HepG2 (cell line): ENCODE measurements around the gene LILRB4. TPM values are rescaled to one million over a fixed set of nuclear protein-coding genes. Genes with fewer than 3 reads are reported as not detected.

ENCODE experiments used
- HOXA9 ChIP-seq: sonication (generic); formaldehyde crosslinking; IDR thresholded peaks from 2 replicates; pipeline ENCODE4 v1.8.1; 2022; ENCODE audit warnings: missing genetic modification reagents, mild to moderate bottlenecking, moderate library complexity, borderline replicate concordance
- NCOA5 ChIP-seq: sonication (generic); formaldehyde crosslinking; IDR thresholded peaks from 2 replicates; pipeline ENCODE4 v1.4.0; 2020; ENCODE audit warnings: missing genetic modification reagents
- NFIC ChIP-seq: IDR thresholded peaks from 2 replicates; pipeline ENCODE4 v1.6.1; 2012; ENCODE audit warnings: mild to moderate bottlenecking, low read length, inconsistent platforms
- NFKB2 ChIP-seq: sonication (generic); formaldehyde crosslinking; IDR thresholded peaks from 2 replicates; pipeline ENCODE4 v1.4.0; 2020; ENCODE audit warnings: missing genetic modification reagents, borderline replicate concordance
- NR2C2 ChIP-seq: sonication (generic); formaldehyde crosslinking; IDR thresholded peaks from 2 replicates; pipeline ENCODE4 v1.4.0; 2020; ENCODE audit warnings: missing genetic modification reagents, mild to moderate bottlenecking, moderate library complexity, borderline replicate concordance
- RNF2 ChIP-seq: fragments of 450-650 bp; conservative IDR thresholded peaks from 2 replicates; pipeline ENCODE4 v1.6.1; 2016; ENCODE audit warnings: low read depth
- SPEN ChIP-seq: sonication (generic); formaldehyde crosslinking; IDR thresholded peaks from 2 replicates; pipeline ENCODE4 v1.5.1; 2020; ENCODE audit warnings: low read depth, mild to moderate bottlenecking, missing genetic modification reagents
- TBX3 ChIP-seq: fragments of 450-650 bp; IDR thresholded peaks from 2 replicates; pipeline ENCODE4 v1.6.1; 2017; ENCODE audit warnings: antibody characterized with exemption, mild to moderate bottlenecking, inconsistent platforms, borderline replicate concordance
- THAP11 ChIP-seq: IDR thresholded peaks from 2 replicates; pipeline ENCODE4 v1.6.1; 2016; ENCODE audit warnings: missing biosample characterization, missing genetic modification reagents
- ZFP1 ChIP-seq: IDR thresholded peaks from 2 replicates; pipeline ENCODE4 v1.6.1; 2016
- ZKSCAN8 ChIP-seq: IDR thresholded peaks from 2 replicates; pipeline ENCODE4 v1.6.1; 2016; ENCODE audit warnings: borderline replicate concordance, missing genetic modification reagents, missing compliant biosample characterization
- ZNF10 ChIP-seq: sonication (generic); formaldehyde crosslinking; IDR thresholded peaks from 2 replicates; pipeline ENCODE4 v1.4.0; 2020; ENCODE audit warnings: mild to moderate bottlenecking, low read depth, missing genetic modification reagents, borderline replicate concordance
- ZNF333 ChIP-seq: sonication (generic); formaldehyde crosslinking; IDR thresholded peaks from 2 replicates; pipeline ENCODE4 v1.4.0; 2020; ENCODE audit warnings: mild to moderate bottlenecking, missing genetic modification reagents, borderline replicate concordance
- ZNF546 ChIP-seq: sonication (generic); formaldehyde crosslinking; conservative IDR thresholded peaks from 2 replicates; pipeline ENCODE4 v1.8.1; 2023; ENCODE audit warnings: mild to moderate bottlenecking, missing genetic modification reagents
- ZSCAN30 ChIP-seq: sonication (generic); formaldehyde crosslinking; IDR thresholded peaks from 2 replicates; pipeline ENCODE4 v1.5.0; 2020; ENCODE audit warnings: mild to moderate bottlenecking, missing genetic modification reagents
- ZXDC ChIP-seq: sonication (generic); formaldehyde crosslinking; IDR thresholded peaks from 2 replicates; pipeline ENCODE4 v1.5.0; 2020; ENCODE audit warnings: mild to moderate bottlenecking, missing genetic modification reagents
- polyA plus RNA-seq, 8 experiments: library from polyadenylated mRNA; depleted of rRNA in 3 of 8; stranded (reverse) in 7 of 8; unstranded in 1 of 8; fragments of >200 nt; fragmentation: Illumina TruSeq in 4 of 8; extraction: Trizol in 4 of 8; gene quantifications; 2 replicates each; pipeline versions ENCODE4 v1.2.1 to v1.2.3, GENCODE V29; 2011 to 2016; ENCODE audit warnings: low read depth in 4 of 8, missing spikeins in 1 of 8, mixed read lengths in 1 of 8; ENCODE audit not compliant: insufficient read depth in 1 of 8
- total RNA-seq, 5 experiments: library from RNA; depleted of rRNA; stranded (reverse); fragments of >200 nt; fragmentation: Illumina TruSeq; extraction: Trizol; gene quantifications; 2 replicates each; pipeline ENCODE4 v1.2.3, GENCODE V29; 2016; ENCODE audit warnings: low read depth in 1 of 5
- TF ChIP-seq, protein P1 (sequence below): sonication (generic); formaldehyde crosslinking; IDR thresholded peaks from 2 replicates; pipeline ENCODE4 v1.9.0; 2021; ENCODE audit warnings: mild to moderate bottlenecking, missing genetic modification reagents
- TF ChIP-seq, protein P2 (sequence below): sonication (generic); formaldehyde crosslinking; IDR thresholded peaks from 2 replicates; pipeline ENCODE4 v1.5.0; 2020; ENCODE audit warnings: mild to moderate bottlenecking, low read depth, missing genetic modification reagents, borderline replicate concordance
- TF ChIP-seq, protein P3 (sequence below): sonication (generic); formaldehyde crosslinking; IDR thresholded peaks from 2 replicates; pipeline ENCODE4 v1.9.0; 2021; ENCODE audit warnings: missing genetic modification reagents, borderline replicate concordance

Gene LILRB4
- total and polyA plus RNA-seq, 2 of the 13 experiments (the other 11 are each of a cell fraction or from before 2014, with no cell fraction given): not detected

- TF ChIP-seq ZXDC (CRISPR knock-in tag): no peak
- no peak for TF ChIP-seq THAP11 (CRISPR knock-in tag)
- TF ChIP-seq ZFP1 (CRISPR knock-in tag): no peak
- no peak for TF ChIP-seq ZKSCAN8 (CRISPR knock-in tag)
- no peak for TF ChIP-seq NCOA5 (CRISPR knock-in tag)
- no peak; the same call in 1 of the 2 replicates for TF ChIP-seq NFKB2
- TF ChIP-seq ZNF546 (CRISPR knock-in tag): no peak
- TF ChIP-seq, protein P1, sequence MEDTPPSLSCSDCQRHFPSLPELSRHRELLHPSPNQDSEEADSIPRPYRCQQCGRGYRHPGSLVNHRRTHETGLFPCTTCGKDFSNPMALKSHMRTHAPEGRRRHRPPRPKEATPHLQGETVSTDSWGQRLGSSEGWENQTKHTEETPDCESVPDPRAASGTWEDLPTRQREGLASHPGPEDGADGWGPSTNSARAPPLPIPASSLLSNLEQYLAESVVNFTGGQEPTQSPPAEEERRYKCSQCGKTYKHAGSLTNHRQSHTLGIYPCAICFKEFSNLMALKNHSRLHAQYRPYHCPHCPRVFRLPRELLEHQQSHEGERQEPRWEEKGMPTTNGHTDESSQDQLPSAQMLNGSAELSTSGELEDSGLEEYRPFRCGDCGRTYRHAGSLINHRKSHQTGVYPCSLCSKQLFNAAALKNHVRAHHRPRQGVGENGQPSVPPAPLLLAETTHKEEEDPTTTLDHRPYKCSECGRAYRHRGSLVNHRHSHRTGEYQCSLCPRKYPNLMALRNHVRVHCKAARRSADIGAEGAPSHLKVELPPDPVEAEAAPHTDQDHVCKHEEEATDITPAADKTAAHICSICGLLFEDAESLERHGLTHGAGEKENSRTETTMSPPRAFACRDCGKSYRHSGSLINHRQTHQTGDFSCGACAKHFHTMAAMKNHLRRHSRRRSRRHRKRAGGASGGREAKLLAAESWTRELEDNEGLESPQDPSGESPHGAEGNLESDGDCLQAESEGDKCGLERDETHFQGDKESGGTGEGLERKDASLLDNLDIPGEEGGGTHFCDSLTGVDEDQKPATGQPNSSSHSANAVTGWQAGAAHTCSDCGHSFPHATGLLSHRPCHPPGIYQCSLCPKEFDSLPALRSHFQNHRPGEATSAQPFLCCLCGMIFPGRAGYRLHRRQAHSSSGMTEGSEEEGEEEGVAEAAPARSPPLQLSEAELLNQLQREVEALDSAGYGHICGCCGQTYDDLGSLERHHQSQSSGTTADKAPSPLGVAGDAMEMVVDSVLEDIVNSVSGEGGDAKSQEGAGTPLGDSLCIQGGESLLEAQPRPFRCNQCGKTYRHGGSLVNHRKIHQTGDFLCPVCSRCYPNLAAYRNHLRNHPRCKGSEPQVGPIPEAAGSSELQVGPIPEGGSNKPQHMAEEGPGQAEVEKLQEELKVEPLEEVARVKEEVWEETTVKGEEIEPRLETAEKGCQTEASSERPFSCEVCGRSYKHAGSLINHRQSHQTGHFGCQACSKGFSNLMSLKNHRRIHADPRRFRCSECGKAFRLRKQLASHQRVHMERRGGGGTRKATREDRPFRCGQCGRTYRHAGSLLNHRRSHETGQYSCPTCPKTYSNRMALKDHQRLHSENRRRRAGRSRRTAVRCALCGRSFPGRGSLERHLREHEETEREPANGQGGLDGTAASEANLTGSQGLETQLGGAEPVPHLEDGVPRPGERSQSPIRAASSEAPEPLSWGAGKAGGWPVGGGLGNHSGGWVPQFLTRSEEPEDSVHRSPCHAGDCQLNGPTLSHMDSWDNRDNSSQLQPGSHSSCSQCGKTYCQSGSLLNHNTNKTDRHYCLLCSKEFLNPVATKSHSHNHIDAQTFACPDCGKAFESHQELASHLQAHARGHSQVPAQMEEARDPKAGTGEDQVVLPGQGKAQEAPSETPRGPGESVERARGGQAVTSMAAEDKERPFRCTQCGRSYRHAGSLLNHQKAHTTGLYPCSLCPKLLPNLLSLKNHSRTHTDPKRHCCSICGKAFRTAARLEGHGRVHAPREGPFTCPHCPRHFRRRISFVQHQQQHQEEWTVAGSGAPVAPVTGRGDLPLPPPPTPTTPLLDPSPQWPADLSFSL (CRISPR knock-in tag): no peak
- TF ChIP-seq SPEN: no peak
- TF ChIP-seq, protein P2, sequence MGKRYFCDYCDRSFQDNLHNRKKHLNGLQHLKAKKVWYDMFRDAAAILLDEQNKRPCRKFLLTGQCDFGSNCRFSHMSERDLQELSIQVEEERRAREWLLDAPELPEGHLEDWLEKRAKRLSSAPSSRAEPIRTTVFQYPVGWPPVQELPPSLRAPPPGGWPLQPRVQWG: no peak
- TF ChIP-seq ZNF10 (CRISPR knock-in tag): no peak
- TF ChIP-seq TBX3: no peak
- TF ChIP-seq, protein P3, sequence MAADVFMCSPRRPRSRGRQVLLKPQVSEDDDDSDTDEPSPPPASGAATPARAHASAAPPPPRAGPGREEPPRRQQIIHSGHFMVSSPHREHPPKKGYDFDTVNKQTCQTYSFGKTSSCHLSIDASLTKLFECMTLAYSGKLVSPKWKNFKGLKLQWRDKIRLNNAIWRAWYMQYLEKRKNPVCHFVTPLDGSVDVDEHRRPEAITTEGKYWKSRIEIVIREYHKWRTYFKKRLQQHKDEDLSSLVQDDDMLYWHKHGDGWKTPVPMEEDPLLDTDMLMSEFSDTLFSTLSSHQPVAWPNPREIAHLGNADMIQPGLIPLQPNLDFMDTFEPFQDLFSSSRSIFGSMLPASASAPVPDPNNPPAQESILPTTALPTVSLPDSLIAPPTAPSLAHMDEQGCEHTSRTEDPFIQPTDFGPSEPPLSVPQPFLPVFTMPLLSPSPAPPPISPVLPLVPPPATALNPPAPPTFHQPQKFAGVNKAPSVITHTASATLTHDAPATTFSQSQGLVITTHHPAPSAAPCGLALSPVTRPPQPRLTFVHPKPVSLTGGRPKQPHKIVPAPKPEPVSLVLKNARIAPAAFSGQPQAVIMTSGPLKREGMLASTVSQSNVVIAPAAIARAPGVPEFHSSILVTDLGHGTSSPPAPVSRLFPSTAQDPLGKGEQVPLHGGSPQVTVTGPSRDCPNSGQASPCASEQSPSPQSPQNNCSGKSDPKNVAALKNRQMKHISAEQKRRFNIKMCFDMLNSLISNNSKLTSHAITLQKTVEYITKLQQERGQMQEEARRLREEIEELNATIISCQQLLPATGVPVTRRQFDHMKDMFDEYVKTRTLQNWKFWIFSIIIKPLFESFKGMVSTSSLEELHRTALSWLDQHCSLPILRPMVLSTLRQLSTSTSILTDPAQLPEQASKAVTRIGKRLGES (CRISPR knock-in tag): peak; percentile 65; the same call in 1 of the 2 replicates
- TF ChIP-seq HOXA9: peak; percentile 41; the same call in 1 of the 2 replicates
- TF ChIP-seq ZNF333 (CRISPR knock-in tag): no peak
- no peak for TF ChIP-seq NFIC
- no peak for TF ChIP-seq ZSCAN30 (CRISPR knock-in tag)
- no peak for TF ChIP-seq NR2C2 (CRISPR knock-in tag)
- no peak for TF ChIP-seq RNF2
Measured at GRCh38 chr19:54684527-54684926, 21.7 kb downstream of the LILRB4 start (continued).
